Thyroid gland (tissue), 4 donors: Measurements from ENCODE around the gene SVOP.

Source experiments
- CTCF ChIP-seq, 6 experiments: fragments of 200-600 bp in 3 of 6; fragments of 450-650 bp in 3 of 6; sonication (generic) in 3 of 6; IDR thresholded peaks; one replicate each; pipeline ENCODE4 v1.5.1; 2016 to 2019; ENCODE audit warnings: antibody characterized with exemption in 6 of 6, mild to moderate bottlenecking in 2 of 6, inconsistent platforms in 1 of 6, moderate library complexity in 1 of 6
- POLR2A ChIP-seq, 2 donors: fragments of 450-650 bp; IDR thresholded peaks; one replicate each; pipeline ENCODE4 v1.6.1; 2017; ENCODE audit warnings: antibody characterized with exemption in 2 of 2, mild to moderate bottlenecking in 2 of 2, moderate library complexity in 1 of 2

- TF ChIP-seq CTCF (IDR thresholded peaks at IDR 0.05): no peak
- no peak for TF ChIP-seq POLR2A (IDR thresholded peaks at IDR 0.05)
These were observed 80.7 kb downstream of the SVOP start for GRCh38 chr12:108940138-108940537.
